EH (cell line): Measurements from ENCODE around the gene ABCC1.
"Not testable (repeated sequence)": the region's sequence is repeated elsewhere in the genome, so short reads cannot be mapped to it uniquely, and the experiment has no call there.

Experiments used
- DNase-seq: peaks from one replicate; pipeline ENCODE4 v3.0.0-alpha.2; 2015; ENCODE audit warnings: low read depth

ABCC1 gene

GRCh38 chr16:16161319-16161718 lies 211.9 kb downstream of the ABCC1 start:
- DNase-seq: no peak

- not testable (repeated sequence) for DNase-seq
These were observed 212.4 kb downstream of the ABCC1 start for GRCh38 chr16:16161840-16162239.

DNA sequence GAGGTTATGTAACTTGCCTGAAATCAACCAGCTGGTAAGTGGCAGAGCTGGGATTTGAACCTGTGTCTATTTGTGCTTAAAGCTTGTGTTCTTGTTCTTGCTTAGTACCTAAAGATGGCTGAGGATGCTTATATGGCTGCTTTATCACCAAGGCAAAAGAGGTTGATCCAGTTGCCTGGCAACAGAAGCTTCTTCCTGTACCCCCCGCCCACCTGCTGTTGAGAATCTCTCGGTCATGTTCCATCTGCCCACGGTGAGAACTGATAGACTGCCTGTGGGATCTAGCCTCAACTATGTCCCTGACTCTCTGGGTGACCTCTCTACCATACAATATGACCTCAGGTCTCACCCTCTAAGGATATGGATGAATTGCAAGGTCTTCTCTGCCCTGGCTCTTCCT lies 213.2 kb downstream of the ABCC1 start:
- DNase-seq: no peak

- DNase-seq: no peak
These were observed 213.7 kb downstream of the ABCC1 start for GRCh38 chr16:16163109-16163508.

DNA sequence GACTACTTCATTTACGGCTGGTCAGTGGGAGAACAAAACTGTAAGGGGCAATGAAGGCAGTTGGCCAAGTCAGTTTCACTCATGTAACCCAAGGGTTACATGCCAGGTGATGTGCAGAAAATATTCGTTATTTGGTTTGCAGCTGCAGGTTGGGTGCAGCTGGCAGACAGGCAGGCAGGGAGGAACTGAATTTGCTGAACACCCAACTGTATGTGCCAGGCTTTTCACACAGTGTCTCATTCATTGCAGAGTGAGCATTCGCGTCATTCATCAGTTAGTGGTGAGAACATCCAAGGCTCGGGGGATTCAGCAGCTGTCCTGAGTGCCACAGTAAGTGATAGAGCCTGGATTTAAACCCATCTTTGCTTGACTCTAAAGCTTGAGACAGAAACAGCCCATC lies 214.2 kb downstream of the ABCC1 start:
- DNase-seq: no peak

DNA sequence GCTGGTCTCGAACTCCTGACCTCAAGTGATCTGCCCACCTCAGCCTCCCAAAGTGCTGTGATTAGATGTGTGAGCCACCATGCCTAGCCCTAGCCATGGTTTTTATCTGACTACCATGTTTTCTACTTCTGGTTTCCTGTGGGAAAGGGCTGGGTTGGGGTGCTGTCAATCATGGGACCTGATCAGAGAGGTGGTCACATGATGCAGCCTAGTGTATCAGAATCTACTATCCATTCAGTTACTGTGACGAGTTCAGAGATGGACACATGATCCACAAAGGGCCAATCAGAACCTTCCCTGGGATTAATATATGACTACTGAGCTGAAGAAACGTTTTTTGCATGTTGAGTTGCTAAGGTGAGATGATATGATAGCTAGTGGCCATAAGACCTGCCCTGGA lies 214.8 kb downstream of the ABCC1 start:
- DNase-seq: no peak

GRCh38 chr16:16166085-16166484 lies 216.7 kb downstream of the ABCC1 start:
- no peak for DNase-seq

DNA sequence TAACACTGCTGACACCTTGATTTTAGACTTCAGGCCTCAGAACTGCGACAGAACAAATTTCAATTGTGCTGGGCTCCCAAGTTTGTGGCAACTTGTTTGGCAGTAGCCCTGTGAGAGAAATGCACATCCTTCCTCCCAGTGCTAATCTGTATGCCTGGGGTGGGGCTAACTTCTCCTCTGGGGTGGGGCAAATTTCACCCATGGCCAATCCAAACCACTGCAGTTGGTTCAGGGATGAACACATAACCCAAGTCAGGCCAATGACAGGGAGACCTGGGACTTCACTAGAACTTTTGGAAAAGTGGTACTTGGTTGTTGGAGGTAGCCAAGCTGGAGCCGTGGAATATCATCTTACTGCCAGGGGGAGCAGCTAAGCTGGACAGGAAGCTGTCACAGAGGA lies 217.5 kb downstream of the ABCC1 start:
- no peak for DNase-seq

- no peak for DNase-seq
These were observed 218.5 kb downstream of the ABCC1 start for GRCh38 chr16:16167927-16168326.

DNA sequence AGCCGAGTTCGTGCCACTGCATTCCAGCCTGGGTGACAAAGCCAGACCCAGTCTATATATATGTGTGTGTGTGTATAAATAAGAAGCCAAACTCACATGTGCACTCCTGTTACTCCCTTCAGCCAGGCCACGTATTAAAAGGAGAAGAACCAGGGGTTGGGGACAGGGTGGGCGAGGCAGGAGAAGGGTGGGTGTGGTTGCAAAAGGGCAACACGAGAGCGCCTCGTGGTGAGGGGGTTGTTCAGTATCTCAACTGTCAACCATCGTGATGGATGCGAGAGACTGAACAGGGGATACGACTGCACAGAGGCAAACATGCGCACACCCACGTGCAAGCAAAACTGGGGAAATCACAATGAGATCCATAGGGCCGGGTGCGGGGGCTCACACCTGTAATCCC lies 219.0 kb downstream of the ABCC1 start:
- DNase-seq: no peak

GRCh38 chr16:16169615-16170014 lies 220.2 kb downstream of the ABCC1 start:
- no peak for DNase-seq

DNA sequence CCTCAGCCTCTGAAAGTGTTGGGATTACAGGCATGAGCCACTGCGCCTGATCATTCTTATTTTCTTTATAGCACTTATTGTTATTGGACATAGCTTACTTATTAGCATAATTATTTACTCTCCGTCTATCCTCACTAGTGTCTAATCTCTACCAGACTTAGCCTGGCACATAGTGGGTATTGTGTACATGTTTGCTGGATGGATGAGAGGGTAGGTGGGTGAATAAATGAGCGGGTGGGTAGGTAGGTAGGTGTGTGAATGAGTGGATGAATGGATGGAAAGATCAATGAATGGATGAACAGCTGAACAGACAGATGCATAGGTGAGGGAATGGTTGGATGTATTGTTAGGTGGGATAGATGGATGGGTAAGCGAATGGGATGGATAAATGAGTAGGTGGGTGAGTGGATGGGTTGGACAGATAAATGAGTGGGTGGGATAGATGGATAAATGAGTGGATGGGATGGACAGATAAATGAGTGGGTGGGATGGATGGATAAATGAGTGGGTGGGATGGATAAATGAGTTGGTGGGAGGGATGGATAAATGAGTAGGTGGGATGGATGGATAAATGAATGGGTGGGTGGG lies 222.0 kb downstream of the ABCC1 start:
- no peak for DNase-seq

DNA sequence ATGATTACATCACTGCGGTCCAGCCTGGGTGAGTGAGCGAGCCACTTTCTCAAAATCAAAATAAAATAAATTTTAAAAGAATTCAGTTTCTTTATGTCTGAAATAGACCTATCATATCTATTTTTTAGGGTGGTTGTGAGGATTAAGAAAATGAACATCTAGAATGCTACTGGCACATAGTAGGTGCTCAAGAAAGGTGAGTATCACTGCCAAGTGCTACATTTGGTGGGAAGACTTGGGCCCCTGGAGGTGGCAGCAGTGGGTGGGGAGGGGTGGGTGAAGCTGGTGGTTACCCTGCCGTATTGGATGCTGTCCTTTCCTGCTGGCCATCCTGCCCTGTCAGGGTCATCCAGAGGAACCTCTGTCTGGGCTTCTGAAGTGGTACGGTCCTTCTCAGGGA lies 223.6 kb downstream of the ABCC1 start:
- DNase-seq: no peak

GRCh38 chr16:16175296-16175695 lies 225.9 kb downstream of the ABCC1 start:
- DNase-seq: no peak

DNA sequence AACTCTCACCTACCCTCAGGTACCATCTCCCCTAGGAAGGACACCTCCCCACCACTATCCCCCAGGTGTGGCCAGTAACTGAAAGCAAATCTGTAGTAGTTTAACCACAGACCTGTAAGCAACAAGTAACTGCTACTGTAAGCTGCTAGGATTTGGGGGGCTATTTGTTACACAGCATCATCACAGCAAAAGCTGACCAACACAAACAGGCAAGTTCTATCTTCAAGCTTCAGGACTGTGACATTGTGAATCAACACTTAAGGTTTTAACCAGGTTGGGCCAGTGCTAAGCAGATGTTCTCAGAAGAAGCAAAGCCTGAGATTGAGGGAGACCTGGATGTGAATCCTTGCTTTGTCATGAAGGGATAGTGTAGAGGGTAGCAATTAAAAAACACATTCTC lies 226.9 kb downstream of the ABCC1 start:
- no peak for DNase-seq

GRCh38 chr16:16178455-16179162 lies 229.2 kb downstream of the ABCC1 start:
- DNase-seq: no peak

DNA sequence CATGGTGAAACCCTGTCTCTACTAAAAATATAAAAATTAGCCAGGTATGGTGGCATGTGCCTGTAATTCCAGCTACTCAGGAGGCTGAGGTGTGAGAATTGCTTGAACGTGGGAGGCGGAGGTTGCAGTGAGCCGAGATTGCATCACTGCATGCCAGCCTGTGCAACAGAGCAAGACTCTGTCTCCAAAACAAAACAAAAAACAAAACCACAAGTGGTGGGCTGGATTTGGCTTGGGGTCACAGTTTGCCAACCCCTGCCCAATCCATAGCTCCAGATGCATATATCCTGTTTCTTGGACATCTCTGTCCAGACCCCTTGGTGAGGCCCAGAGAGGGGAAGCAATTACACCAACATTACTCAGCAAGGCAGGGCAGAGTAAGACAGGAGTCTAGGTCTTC lies 232.3 kb downstream of the ABCC1 start:
- not testable (repeated sequence) for DNase-seq

DNA sequence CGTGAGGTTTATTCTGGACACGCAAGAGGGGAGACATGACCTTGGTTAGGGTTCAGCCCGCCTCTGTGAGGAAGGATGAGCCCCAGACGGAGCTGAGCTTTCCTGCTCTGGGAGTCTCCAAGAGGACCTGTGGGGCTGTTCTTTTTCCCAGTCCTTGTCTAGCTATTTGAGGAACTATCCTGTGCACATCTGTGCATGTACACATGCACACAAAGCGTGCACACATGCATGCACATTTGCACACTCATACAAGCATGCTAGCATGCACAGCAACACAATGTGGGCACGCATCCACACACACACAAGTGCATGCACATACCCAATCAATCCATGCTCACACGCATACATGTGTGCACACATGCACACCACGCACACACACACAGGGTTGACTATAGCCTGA lies 233.5 kb downstream of the ABCC1 start:
- no peak for DNase-seq

- DNase-seq: no peak
These were observed 234.1 kb downstream of the ABCC1 start for GRCh38 chr16:16183562-16183961.

- DNase-seq: no peak
These were observed 235.2 kb downstream of the ABCC1 start for GRCh38 chr16:16184594-16184993.

- no peak for DNase-seq
These were observed 235.7 kb downstream of the ABCC1 start for GRCh38 chr16:16185095-16185494.

DNA sequence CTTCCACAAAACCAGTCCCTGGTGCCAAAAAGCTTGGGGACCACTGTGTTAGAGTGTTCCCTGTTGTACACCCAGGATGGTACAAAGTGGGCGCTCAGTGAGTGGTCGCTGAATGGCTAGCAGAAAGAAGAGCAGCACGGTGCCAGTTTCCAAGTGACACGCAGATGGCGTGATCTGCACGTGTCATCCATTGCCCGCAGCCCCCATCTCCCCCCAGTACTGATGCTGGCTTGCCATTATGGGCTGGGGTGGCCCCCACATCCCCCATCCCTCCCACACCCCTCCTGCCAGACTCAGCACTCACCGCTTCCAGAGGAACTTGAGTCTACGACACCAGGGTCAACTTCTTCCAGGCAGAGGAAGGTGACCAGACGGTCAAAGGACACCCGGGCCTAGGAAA lies 237.4 kb downstream of the ABCC1 start:
- no peak for DNase-seq

DNA sequence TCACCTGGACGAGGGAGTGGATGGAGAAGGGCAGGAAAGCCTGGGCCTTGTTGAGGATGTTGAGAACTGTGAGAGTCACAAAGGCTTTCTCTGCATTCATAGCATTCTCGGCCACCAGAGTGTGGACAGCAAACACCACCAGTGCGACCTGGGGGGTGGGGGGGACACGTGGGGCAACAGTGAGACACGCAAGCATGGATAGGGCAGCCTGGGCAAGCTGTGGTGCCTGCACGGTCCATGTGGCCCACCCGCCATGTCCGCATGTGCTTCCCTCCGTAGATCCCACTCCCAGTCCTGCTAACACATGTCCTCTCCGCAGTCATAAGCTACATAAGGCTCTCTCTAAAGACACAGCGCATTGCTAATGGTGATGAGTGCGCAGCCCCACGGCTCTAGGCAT lies 239.4 kb downstream of the ABCC1 start:
- no peak for DNase-seq

DNA sequence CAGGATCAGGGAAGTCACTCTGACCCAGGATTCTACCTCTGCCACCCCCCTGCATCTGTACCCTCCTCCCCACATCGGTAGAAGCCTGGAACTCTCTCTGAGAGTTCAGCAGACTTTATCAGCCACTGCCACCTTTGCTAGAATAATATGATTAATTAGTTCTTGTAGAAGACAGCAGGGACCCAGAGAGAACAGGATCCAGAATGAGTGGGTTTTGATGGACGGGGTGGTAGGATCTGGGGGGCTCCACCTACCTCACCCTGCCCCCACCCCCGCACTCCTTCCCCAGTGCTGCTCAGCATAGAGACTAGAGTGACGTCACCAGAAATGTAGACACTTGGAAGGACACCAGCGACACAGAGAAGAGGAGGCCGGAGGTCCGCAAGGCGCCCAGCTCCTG lies 240.4 kb downstream of the ABCC1 start:
- DNase-seq: no peak
